IMR-90 (cell line): Measurements from ENCODE around the gene SPTLC2. TPM values are rescaled to one million over a fixed set of nuclear protein-coding genes. Genes with fewer than 3 reads are reported as not detected.

Source experiments
- ATAC-seq: fragments of 200-7000 bp; cut with Tn5 transposase; 2 replicates; pipeline ENCODE4 v1.9.1; 2020; ENCODE audit warnings: low read depth, mild to moderate bottlenecking, moderate library complexity
- BruUV-seq: library from RNA; stranded (reverse); fragments of 400-500 nt; replicated peaks from 2 replicates; lab custom pipeline; 2021; lab: Mats Ljungman, UMichigan
- CTCF ChIA-PET: fragments of 300-600 bp; formaldehyde crosslinking; extraction: SDS; loops from one replicate; lab custom pipeline; 2021; ENCODE audit warnings: antibody characterized with exemption; lab: Yijun Ruan, JAX
- POLR2A ChIA-PET: fragments of 300-600 bp; sonication (Branson Sonifier 250); formaldehyde crosslinking; loops from one replicate; lab custom pipeline; 2022; ENCODE audit warnings: antibody characterized with exemption; ENCODE audit not compliant: unreplicated experiment; lab: Charles Lee
- DNase-seq: peaks from one replicate; pipeline ENCODE4 v3.0.0; 2013
- H2AFZ ChIP-seq: replicated peaks from 2 replicates; pipeline ENCODE3; 2013; ENCODE audit warnings: low read length, mild to moderate bottlenecking; ENCODE audit not compliant: poor library complexity
- H2AK5ac ChIP-seq: 2 replicates; pipeline ENCODE4 v1.6.1; 2013; ENCODE audit warnings: low read depth, low read length, inconsistent platforms
- H2AK9ac ChIP-seq: replicated peaks from 2 replicates; pipeline ENCODE3; 2013; ENCODE audit warnings: mild to moderate bottlenecking, low read depth, low read length, moderate library complexity; ENCODE audit not compliant: poor library complexity
- H2BK120ac ChIP-seq: 2 replicates; pipeline ENCODE4 v1.6.1; 2013; ENCODE audit warnings: low read depth, low read length, inconsistent platforms
- H2BK15ac ChIP-seq: 3 replicates; pipeline ENCODE4 v1.6.1; 2013; ENCODE audit warnings: low read depth, low read length, inconsistent platforms
- H2BK20ac ChIP-seq: 2 replicates; pipeline ENCODE4 v1.6.1; 2013; ENCODE audit warnings: low read depth, mild to moderate bottlenecking, inconsistent platforms, low read length, moderate library complexity
- H2BK5ac ChIP-seq: 2 replicates; pipeline ENCODE4 v1.6.1; 2013; ENCODE audit warnings: mild to moderate bottlenecking, low read depth, low read length, inconsistent platforms; ENCODE audit not compliant: poor library complexity, severe bottlenecking
- H3K14ac ChIP-seq: replicated peaks from 2 replicates; pipeline ENCODE4 v1.6.1; 2013; ENCODE audit warnings: low read depth, low read length, inconsistent platforms
- H3K18ac ChIP-seq: 2 replicates; pipeline ENCODE4 v1.6.1; 2013; ENCODE audit warnings: low read depth, low read length, control low read depth
- H3K23ac ChIP-seq: 2 replicates; pipeline ENCODE4 v1.6.1; 2013; ENCODE audit warnings: low read depth, low read length, inconsistent platforms
- H3K27ac ChIP-seq: 2 replicates; pipeline ENCODE4 v1.5.1; 2013; ENCODE audit warnings: mild to moderate bottlenecking, control low read depth, low read length; ENCODE audit not compliant: insufficient read depth
- H3K27me3 ChIP-seq: 2 replicates; pipeline ENCODE4 v1.6.1; 2013; ENCODE audit warnings: low read length; ENCODE audit not compliant: control insufficient read depth, insufficient read depth
- H3K36me3 ChIP-seq: 2 replicates; pipeline ENCODE4 v1.6.1; 2013; ENCODE audit warnings: low read length, mixed read lengths; ENCODE audit not compliant: control insufficient read depth, insufficient read depth
- H3K4ac ChIP-seq: 2 replicates; pipeline ENCODE4 v1.6.1; 2013; ENCODE audit warnings: low read depth, low read length, inconsistent platforms
- H3K4me1 ChIP-seq: 2 replicates; pipeline ENCODE4 v1.6.1; 2013; ENCODE audit warnings: low read length, mixed read lengths; ENCODE audit not compliant: control insufficient read depth, insufficient read depth
- H3K4me2 ChIP-seq: 2 replicates; pipeline ENCODE4 v1.6.1; 2013; ENCODE audit warnings: low read depth, mild to moderate bottlenecking, control low read depth, low read length, moderate library complexity
- H3K4me3 ChIP-seq: 2 replicates; pipeline ENCODE4 v1.5.1; 2013; ENCODE audit warnings: low read depth, mild to moderate bottlenecking, control low read depth, low read length, moderate library complexity; ENCODE audit not compliant: insufficient read depth
- H3K56ac ChIP-seq: 2 replicates; pipeline ENCODE4 v1.6.1; 2013; ENCODE audit warnings: low read length, inconsistent platforms; ENCODE audit not compliant: insufficient read depth; ENCODE audit errors: extremely low read depth
- H3K79me1 ChIP-seq, 2 experiments: 2 replicates each; pipeline ENCODE4 v1.6.1; 2013; ENCODE audit warnings: low read length in 2 of 2, inconsistent platforms in 1 of 2, low read depth in 1 of 2
- H3K9ac ChIP-seq: 2 replicates; pipeline ENCODE4 v1.6.1; 2013; ENCODE audit warnings: low read depth, low read length, control low read depth
- H3K9me1 ChIP-seq: 2 replicates; pipeline ENCODE4 v1.6.1; 2013; ENCODE audit warnings: low read length, inconsistent platforms; ENCODE audit not compliant: insufficient read depth
- H3K9me3 ChIP-seq: 2 replicates; pipeline ENCODE4 v1.6.1; 2013; ENCODE audit warnings: low read length; ENCODE audit not compliant: control insufficient read depth, insufficient read depth
- H4K20me1 ChIP-seq: 2 replicates; pipeline ENCODE4 v1.6.1; 2013; ENCODE audit warnings: low read length, inconsistent platforms; ENCODE audit not compliant: insufficient read depth
- H4K5ac ChIP-seq: 2 replicates; pipeline ENCODE4 v1.6.1; 2013; ENCODE audit warnings: mild to moderate bottlenecking, low read depth, low read length, control low read depth
- H4K8ac ChIP-seq, 2 experiments: 2 replicates each; pipeline ENCODE4 v1.6.1; 2013; ENCODE audit warnings: low read depth in 2 of 2, low read length in 2 of 2, control low read depth in 1 of 2, inconsistent platforms in 1 of 2
- H4K91ac ChIP-seq: 2 replicates; pipeline ENCODE4 v1.6.1; 2013; ENCODE audit warnings: low read depth, low read length, inconsistent platforms; ENCODE audit not compliant: insufficient read depth
- BHLHE40 ChIP-seq: fragments of 150-350 bp; IDR thresholded peaks from 2 replicates; pipeline ENCODE4 v1.6.1; 2016; ENCODE audit warnings: mild to moderate bottlenecking, low read depth, low read length
- CHD1 ChIP-seq: IDR thresholded peaks from 2 replicates; pipeline ENCODE4 v1.6.1; 2012; ENCODE audit warnings: low read depth, low read length, improper control_type of control experiment
- MAFK ChIP-seq: IDR thresholded peaks from 2 replicates; pipeline ENCODE4 v1.6.1; 2012; ENCODE audit warnings: low read depth, low read length, improper control_type of control experiment
- MAZ ChIP-seq: IDR thresholded peaks from 2 replicates; pipeline ENCODE4 v1.6.1; 2012; ENCODE audit warnings: low read depth, mild to moderate bottlenecking, low read length, improper control_type of control experiment, moderate library complexity, borderline replicate concordance
- MXI1 ChIP-seq: IDR thresholded peaks from 2 replicates; pipeline ENCODE4 v1.6.1; 2012; ENCODE audit warnings: low read depth, mild to moderate bottlenecking, low read length, moderate library complexity, borderline replicate concordance
- POLR2A ChIP-seq: IDR thresholded peaks from 2 replicates; pipeline ENCODE4 v1.6.1; 2012; ENCODE audit warnings: mild to moderate bottlenecking, low read depth, low read length
- RAD21 ChIP-seq: IDR thresholded peaks from 2 replicates; pipeline ENCODE4 v1.6.1; 2012; ENCODE audit warnings: low read length, improper control_type of control experiment
- SMC3 ChIP-seq: fragments of 150-350 bp; IDR thresholded peaks from 2 replicates; pipeline ENCODE4 v1.6.1; 2016; ENCODE audit warnings: low read depth, mild to moderate bottlenecking, antibody characterized with exemption, low read length, moderate library complexity
- WGBS, 2 experiments: methylation state at CpG; one replicate each; pipeline versions ENCODE4 v1.1.5 to v1.1.7; 2013; ENCODE audit warnings: missing lambda C conversion rate in 2 of 2; ENCODE audit not compliant: insufficient read length in 1 of 2; ENCODE audit errors: extremely low coverage in 2 of 2; 5-methylcytosine and 5-hydroxymethylcytosine counted together
- dilution Hi-C: fragments of 300-500 bp; cut with HindIII; formaldehyde crosslinking; loops from one replicate; pipeline ENCODE4 v1.14.3; 2018; ENCODE audit warnings: low sequenced_read_pairs; ENCODE audit not compliant: unreplicated experiment
- in situ Hi-C: fragments of 300-500 bp; cut with MboI; formaldehyde crosslinking; loops from 3 replicates; pipeline ENCODE4 v1.14.3; 2019; ENCODE audit warnings: low sequenced_read_pairs, inconsistent platforms, mixed read lengths
- intact Hi-C: fragments of 100-400 bp; cut with micrococcal nuclease; formaldehyde crosslinking; loops from 2 replicates; pipeline ENCODE4 v1.10.0; 2022
- polyA plus RNA-seq, 3 experiments: library from polyadenylated mRNA; depleted of rRNA; stranded (reverse); fragments of >200 nt; gene quantifications; 2 replicates each; pipeline ENCODE4 v1.2.3, GENCODE V29; 2012; ENCODE audit warnings: low replicate concordance in 1 of 3
- total RNA-seq: library from RNA; depleted of rRNA; stranded (reverse); fragments of >200 nt; gene quantifications from 2 replicates; pipeline ENCODE4 v1.2.3, GENCODE V29; 2012
- TF ChIP-seq, protein P1 (sequence below): fragments of 150-350 bp; IDR thresholded peaks from 2 replicates; pipeline ENCODE4 v1.6.1; 2017; ENCODE audit warnings: mild to moderate bottlenecking, antibody characterized with exemption, low read length, low read depth
- TF ChIP-seq, protein P2 (sequence below): conservative IDR thresholded peaks from 2 replicates; pipeline ENCODE4 v1.5.1; 2012; ENCODE audit warnings: mild to moderate bottlenecking, low read depth, low read length, improper control_type of control experiment
- TF ChIP-seq, protein P3 (sequence below): fragments of 150-350 bp; IDR thresholded peaks from 2 replicates; pipeline ENCODE4 v1.6.1; 2016; ENCODE audit warnings: low read depth, mild to moderate bottlenecking, low read length, moderate library complexity, borderline replicate concordance

Gene SPTLC2
- total and polyA plus RNA-seq, 2 of the 4 experiments (the other 2 are of a cell fraction): 22.6 to 68.3 TPM

DNA sequence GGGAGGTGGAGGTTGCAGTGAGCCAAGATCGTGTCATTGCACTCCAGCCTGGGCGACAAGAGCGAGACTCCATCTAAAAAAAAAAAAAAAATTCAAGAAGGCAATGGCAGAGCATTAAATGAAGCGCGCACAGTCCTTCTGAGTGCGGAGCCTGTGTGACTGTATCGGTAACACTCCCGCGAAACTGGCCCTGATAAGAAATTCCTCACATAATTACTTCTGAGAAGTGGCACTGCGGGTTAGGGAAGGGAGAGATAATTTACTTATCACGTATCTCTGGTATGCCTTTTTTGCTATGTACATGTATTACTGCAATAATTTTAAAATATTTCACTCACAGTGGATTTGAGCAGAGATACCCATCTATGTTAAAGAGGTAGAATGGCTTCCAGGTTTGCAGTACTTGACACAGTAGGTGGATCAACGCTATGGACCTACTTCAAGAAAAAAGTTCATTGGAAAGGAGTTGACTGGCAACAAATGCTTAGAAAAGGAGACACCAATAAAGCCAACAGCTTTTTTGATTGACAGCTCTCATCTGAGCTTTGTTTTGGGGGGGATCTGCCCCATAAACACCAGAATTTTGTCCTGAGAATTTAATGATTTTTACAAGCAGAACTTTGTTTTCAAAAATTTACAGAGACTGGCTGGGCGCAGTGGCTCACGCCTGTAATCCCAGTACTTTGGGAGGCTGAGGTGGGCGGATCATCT, 29.2 kb upstream of the SPTLC2 start:
- no peak overlapping the region for H3K56ac ChIP-seq
- no peaks in the 10 kb centered on the region for H4K20me1 ChIP-seq
- intact Hi-C loops: no loop called here
- no peak for ATAC-seq
- dilution Hi-C loops: no loop called here
- in situ Hi-C loops: no loop called here
- no peak overlapping the region for H4K5ac ChIP-seq
- H2BK120ac ChIP-seq: no peak overlapping the region
- H2BK5ac ChIP-seq: no peak overlapping the region
- no peaks in the 10 kb centered on the region for H3K9me3 ChIP-seq
- no TSS peak for BruUV-seq
- H2BK20ac ChIP-seq: no peak overlapping the region
- no peaks in the 10 kb centered on the region for H3K27me3 ChIP-seq
- H3K14ac ChIP-seq: no peak overlapping the region
- peaks cover 10% of the 10 kb centered on the region for H3K9me1 ChIP-seq
- no peak overlapping the region for H2AFZ ChIP-seq
- no peaks in the 10 kb centered on the region for H3K36me3 ChIP-seq
- H4K8ac ChIP-seq: no peak overlapping the region
- H3K23ac ChIP-seq: no peak overlapping the region
- CTCF ChIA-PET: no interaction called here
- no CpG with 5 or more reads among the region's 15 CpGs for WGBS, 2 experiments
- H3K18ac ChIP-seq: no peak overlapping the region
- H3K79me1 ChIP-seq: peaks cover 0 to 5% of the 10 kb centered on the region in 2 experiments; a peak in 1 of 4 replicates
- POLR2A ChIA-PET: interaction anchor here (0.6 kb wide), 1 partner anchor 33 kb away, joined by 6 read pairs; no protein-coding TSS in a partner anchor
- no peak overlapping the region for H3K9ac ChIP-seq
- no peak overlapping the region for H3K4ac ChIP-seq
- no peak overlapping the region for H2AK5ac ChIP-seq
- H2BK15ac ChIP-seq: no peak overlapping the region
- no peak overlapping the region for H3K4me3 ChIP-seq
- DNase-seq: no peak
- H2AK9ac ChIP-seq: no peak overlapping the region
- peaks cover 8% of the 10 kb centered on the region for H3K4me1 ChIP-seq
- TF ChIP-seq MAFK (no peak), CHD1 (no peak), RAD21 (no peak), SMC3 (no peak), MAZ (no peak), BHLHE40 (no peak), POLR2A (no peak), MXI1 (no peak)
- TF ChIP-seq, protein P1, sequence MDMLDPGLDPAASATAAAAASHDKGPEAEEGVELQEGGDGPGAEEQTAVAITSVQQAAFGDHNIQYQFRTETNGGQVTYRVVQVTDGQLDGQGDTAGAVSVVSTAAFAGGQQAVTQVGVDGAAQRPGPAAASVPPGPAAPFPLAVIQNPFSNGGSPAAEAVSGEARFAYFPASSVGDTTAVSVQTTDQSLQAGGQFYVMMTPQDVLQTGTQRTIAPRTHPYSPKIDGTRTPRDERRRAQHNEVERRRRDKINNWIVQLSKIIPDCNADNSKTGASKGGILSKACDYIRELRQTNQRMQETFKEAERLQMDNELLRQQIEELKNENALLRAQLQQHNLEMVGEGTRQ: no peak
- TF ChIP-seq, protein P2, sequence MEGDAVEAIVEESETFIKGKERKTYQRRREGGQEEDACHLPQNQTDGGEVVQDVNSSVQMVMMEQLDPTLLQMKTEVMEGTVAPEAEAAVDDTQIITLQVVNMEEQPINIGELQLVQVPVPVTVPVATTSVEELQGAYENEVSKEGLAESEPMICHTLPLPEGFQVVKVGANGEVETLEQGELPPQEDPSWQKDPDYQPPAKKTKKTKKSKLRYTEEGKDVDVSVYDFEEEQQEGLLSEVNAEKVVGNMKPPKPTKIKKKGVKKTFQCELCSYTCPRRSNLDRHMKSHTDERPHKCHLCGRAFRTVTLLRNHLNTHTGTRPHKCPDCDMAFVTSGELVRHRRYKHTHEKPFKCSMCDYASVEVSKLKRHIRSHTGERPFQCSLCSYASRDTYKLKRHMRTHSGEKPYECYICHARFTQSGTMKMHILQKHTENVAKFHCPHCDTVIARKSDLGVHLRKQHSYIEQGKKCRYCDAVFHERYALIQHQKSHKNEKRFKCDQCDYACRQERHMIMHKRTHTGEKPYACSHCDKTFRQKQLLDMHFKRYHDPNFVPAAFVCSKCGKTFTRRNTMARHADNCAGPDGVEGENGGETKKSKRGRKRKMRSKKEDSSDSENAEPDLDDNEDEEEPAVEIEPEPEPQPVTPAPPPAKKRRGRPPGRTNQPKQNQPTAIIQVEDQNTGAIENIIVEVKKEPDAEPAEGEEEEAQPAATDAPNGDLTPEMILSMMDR: no peak
- TF ChIP-seq, protein P3, sequence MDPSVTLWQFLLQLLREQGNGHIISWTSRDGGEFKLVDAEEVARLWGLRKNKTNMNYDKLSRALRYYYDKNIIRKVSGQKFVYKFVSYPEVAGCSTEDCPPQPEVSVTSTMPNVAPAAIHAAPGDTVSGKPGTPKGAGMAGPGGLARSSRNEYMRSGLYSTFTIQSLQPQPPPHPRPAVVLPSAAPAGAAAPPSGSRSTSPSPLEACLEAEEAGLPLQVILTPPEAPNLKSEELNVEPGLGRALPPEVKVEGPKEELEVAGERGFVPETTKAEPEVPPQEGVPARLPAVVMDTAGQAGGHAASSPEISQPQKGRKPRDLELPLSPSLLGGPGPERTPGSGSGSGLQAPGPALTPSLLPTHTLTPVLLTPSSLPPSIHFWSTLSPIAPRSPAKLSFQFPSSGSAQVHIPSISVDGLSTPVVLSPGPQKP: no peak
- no peak overlapping the region for H4K91ac ChIP-seq
- no peak overlapping the region for H3K27ac ChIP-seq
- H3K4me2 ChIP-seq: no peak overlapping the region
